ENCODE results near the gene CAVIN3.

CAVIN3 gene

DNA sequence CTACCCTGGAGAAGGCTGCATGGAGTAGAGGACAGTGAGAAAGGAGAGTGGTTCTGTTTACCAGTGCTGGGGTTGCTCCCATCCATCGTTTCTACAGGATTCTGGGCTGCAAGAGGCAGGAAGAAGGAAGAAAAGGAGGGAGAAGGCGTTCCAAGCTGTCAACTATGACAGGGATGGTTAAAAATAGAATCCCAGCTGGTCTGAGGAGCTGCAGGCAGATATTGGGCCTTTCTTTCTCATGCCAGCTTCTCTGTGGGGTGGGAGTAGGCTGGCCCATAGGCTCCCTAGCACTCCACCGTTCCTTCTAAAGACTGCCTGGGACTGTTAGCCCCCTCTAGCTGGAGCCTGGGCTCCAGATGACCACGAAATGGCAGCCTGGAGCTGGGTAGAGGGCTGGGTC is 47.1 kb downstream of the CAVIN3 start:
- no peak for FAIRE-seq

DNA sequence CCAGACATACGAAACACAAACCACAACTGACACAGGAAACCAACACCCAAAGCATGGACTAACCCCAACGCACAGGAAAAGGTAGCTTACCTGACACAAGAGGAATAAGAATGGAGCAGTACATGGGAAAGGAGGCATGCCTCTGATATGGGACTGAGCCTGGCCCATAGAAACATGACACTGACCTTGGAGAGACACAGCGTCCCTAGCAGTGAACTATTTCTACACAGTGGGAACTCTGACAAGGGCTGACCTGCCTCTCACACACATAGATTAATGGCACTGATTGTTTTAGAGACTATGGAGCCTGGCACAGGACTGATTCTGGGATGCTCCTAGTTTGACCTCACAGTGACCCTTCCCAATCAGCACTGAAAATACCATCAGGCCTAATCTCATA is 48.7 kb downstream of the CAVIN3 start:
- no peak for FAIRE-seq
- no peak for DNase-seq (ENCODE audit: insufficient read length, low spot score)

More for the DNA sequence above, 47.1 kb downstream of the CAVIN3 start:
- DNase-seq (ENCODE audit: insufficient read length, low spot score), result no peak

DNA sequence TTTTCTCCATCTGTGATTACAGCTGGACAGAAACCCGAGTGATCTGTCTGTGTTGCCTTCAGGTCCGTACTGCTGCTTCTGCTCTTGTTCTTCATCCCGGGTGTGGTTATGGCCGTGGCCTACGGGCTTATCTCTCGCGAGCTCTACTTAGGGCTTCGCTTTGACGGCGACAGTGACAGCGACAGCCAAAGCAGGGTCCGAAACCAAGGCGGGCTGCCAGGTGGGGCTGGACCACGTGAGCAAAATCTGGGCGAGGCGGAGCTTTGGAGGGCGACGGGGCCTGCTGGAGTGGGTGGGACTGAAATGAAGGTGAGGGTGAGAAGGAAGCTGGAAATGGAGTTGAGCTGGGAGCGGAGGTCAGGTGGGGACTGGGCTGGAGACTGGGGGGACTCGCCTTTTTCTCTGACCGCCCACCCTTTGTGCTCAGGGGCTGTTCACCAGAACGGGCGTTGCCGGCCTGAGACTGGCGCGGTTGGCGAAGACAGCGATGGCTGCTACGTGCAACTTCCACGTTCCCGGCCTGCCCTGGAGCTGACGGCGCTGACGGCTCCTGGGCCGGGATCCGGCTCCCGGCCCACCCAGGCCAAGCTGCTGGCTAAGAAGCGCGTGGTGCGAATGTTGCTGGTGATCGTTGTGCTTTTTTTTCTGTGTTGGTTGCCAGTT is 49.6 kb downstream of the CAVIN3 start:
- DNase-seq (ENCODE audit: insufficient read length, low spot score) (no peak), FAIRE-seq (no peak)

DNA sequence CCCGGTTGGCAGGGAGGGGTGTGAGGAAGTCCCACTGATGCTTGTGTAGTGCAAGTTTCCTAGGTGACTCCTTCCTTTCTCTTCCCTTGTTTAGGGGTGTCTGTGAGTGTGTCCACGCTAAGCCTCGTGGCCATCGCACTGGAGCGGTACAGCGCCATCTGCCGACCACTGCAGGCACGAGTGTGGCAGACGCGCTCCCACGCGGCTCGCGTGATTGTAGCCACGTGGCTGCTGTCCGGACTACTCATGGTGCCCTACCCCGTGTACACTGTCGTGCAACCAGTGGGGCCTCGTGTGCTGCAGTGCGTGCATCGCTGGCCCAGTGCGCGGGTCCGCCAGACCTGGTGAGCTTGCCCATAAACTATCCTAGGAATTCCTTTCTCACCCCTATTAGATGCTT is 50.3 kb downstream of the CAVIN3 start:
- DNase-seq (ENCODE audit: insufficient read length, low spot score), result no peak
- no peak for FAIRE-seq

Measured in HTR-8/SVneo (cell line).